Eye (tissue), 1 donor: Measurements from ENCODE around the gene CYYR1.

Experiments
- DNase-seq: peaks from one replicate; pipeline ENCODE4 v3.0.0-alpha.2; 2015

The CYYR1 gene

DNA sequence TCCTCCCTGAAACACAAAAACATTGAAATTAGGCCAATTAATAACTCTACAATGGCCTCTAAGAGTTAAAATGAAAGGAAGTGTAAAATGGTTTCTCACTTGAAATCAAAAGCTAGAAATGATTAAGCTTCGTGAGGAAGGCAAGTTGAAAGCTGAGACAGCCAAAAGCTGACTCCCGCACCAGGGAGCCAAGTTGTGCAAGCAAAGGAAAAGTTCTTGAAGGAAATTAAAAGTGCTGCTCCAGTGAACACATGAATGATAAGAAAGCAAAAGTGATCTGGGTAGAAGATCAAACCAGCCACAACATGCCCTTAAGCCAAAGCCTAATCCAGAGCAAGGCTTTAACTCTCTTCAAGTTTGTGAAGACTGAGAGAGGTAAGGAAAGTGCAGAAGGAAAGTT, 22.8 kb downstream of the CYYR1 start:
- DNase-seq = no peak

GRCh38 chr21:26546446-26547097, 26.5 kb downstream of the CYYR1 start:
- DNase-seq = no peak

DNA sequence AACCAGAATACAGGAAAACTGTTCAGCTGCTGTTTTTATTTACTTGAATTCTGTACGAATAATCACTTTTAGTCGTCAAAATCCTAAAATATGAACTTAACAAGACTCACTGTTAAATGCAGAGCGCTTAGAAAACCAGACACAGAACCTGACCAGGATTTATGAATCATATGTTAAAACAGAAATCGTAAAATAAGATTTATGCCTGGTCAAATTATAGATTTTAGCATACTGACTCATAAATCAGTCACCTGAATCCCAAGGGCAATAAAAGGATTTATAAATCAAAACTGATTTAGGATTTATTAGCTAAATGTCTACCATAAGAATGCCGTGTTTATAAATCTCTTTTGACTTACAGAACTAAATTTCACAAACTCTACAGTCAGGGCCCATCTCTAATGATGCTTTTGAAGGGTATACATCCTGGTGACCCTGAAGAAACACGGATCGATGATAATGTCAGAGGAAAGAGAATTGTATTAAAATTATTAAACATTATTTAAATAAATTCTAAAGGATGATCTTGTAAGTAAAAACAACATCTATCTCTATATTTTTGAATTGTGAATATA, 28.8 kb downstream of the CYYR1 start:
- no peak for DNase-seq

DNA sequence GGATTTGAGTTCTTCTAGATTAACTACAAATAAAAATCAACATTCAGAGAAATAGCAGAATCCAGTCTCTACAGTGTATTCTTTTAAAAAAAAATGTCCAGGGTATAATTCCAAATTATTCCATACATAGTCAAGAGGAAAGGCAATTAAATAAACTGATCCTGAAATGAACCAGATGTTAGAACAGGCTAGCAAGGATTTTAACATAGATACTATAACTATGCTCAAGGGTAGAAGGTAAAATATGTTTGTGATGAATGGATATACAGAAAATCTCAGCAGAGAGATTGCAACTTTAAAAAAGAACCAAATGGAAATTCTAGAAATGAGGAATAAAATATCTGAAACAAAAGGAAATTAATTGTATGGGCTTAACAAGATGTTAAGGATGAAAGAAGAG, 32.4 kb downstream of the CYYR1 start:
- no peak for DNase-seq

- DNase-seq = no peak
Observed at GRCh38 chr21:26539566-26539965, 33.5 kb downstream of the CYYR1 start.

- no peak for DNase-seq
Observed at GRCh38 chr21:26534517-26534916, 38.6 kb downstream of the CYYR1 start.

- DNase-seq = no peak
Observed at GRCh38 chr21:26532208-26532607, 40.9 kb downstream of the CYYR1 start.

DNA sequence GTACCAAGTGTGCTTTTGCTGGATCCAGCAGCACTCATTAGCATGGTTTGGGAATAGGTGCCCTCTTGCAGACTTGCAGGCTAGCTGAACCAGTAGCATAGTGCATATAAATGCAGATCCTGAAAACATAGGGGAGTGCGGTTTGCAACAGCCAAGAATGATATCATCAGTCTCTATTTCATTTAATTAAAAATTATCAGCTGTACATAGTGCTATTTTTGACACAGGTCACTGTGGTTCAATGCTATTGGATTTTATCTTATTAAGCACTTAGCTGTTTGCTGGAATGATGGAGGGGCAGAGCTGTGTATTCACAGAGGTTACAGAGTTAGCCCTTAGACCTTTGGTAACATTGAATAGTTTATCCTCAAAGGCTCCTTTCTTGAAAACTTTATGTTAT, 43.6 kb downstream of the CYYR1 start:
- DNase-seq = no peak

DNA sequence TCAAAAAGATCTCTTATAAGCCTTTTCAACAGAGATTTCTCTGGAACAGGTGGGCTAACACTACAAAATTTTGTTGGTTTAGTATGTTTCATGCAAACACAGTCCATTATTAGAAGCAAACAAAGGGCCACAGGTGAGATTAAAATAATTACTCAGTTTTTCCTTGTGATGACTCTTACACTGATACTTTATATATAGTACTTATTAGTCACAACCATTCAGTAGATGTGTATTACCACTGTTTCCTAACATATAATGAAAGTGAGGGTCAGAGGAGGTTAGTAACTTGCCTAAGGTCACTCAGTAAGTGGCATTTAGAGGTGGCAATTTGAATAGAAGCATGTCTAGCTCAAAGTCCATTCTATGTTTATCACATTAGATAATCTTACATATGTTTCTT, 44.2 kb downstream of the CYYR1 start:
- DNase-seq = no peak

- DNase-seq = no peak
Observed at GRCh38 chr21:26522704-26523103, 50.4 kb downstream of the CYYR1 start.

DNA sequence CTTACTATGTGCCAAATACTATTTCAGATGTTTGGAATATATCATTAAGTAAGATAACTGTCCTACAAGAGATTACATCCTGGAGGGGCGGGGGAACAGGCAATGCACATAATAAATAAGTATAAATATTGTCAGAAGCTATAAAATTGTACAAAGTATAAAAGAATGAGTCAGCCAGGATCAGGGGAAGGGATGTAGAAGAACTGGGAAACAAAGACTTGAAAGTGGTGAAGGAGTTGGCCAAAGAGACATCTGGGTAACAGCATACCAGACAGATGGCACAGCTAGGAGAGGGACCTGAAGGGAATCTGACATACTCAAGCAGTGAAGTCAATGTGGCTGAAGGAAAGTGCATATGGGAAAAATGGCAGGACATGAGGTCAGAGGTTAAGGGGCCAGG, 53.9 kb downstream of the CYYR1 start:
- DNase-seq = no peak

DNA sequence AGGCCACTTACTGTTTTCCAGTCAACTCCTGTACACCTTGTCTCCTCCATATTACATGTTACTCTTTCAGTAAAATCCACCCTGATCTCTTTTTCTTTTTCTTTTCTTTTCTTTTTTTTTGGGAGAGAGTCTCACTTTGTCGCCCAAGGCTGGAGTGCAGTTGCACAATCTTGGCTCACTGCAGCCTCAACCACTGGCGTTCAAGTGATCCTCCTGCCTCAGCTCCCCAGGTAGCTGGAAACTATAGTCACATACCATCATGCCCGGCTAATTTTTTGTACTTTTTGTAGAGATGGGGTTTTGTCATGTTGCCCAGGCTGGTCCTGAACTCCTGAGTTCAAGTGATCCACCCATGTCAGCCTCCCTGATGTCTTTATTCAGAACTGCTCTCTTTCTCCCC, 57.8 kb downstream of the CYYR1 start:
- no peak for DNase-seq

DNA sequence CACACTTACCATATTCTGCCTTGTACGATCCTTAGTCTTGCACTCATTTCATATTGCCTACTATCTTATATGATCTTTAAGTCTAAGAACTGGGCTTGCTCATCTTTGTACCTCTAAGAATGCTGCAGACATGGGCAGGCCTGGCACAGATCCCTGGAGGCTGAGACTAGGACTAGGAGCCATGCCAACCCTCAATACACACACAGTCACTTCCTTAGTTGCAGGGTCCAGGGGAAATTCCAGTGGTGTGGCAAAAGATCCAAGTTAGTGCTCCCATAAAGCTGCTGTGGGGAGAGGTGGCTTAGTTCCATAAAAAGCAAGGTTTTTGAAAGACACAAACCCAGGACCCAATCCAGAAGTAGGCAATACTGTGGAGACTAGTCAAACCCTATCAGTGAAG, 59.9 kb downstream of the CYYR1 start:
- no peak for DNase-seq

DNA sequence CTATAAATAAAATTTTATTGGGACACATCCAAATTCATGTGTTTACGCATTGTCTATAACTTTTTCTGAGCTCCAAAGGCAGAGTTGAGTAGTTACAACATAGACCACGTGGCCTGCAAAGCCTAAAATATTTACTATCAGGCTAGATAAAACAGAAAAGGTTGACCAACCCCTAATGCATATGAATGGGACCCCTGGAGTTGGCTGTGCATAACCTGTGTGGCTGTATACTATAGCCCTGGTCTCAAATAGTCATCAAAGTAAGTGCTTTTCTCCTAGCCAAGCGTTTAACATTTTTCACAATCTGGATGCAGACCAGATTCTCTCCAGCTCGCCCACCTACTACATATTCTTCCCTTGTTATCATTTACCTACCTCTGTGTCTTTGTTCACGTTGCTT, 60.4 kb downstream of the CYYR1 start:
- no peak for DNase-seq

DNA sequence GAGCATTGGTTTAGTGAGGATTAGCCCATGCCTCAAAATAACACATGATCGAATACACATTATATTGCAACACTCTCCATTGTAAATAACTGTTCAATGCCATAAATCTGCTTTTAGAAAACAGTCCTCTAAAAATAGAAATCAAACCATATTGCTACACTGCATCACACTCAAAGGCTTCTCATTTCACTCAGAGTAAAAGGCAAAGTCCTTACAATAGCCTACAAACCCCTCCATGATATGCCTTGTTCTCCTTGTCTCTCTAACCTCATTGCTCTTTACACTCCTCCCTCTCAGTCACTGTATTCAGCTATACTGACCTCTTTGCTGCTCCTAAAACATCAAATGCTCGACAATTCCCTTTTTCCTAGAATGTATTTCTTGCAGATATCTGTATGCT, 64.2 kb downstream of the CYYR1 start:
- DNase-seq = no peak

DNA sequence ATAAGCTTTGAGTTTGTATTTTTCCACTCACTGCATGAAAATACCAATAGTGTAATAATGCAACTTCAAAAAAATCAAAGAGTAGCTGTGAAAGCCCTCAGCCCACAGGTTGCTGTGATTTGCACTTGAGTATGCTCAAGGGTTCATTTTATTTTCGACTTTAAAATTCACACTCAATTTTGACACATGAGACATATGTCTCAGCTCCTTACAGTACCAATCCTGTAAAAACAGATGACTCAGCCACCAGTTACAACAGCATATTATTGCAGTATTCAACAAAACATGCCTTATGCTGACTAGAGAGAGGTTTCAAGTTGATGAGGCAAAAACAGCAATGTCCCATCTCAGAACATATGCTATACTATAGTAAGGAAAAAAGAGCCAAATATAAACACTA, 66.1 kb downstream of the CYYR1 start:
- no peak for DNase-seq

DNA sequence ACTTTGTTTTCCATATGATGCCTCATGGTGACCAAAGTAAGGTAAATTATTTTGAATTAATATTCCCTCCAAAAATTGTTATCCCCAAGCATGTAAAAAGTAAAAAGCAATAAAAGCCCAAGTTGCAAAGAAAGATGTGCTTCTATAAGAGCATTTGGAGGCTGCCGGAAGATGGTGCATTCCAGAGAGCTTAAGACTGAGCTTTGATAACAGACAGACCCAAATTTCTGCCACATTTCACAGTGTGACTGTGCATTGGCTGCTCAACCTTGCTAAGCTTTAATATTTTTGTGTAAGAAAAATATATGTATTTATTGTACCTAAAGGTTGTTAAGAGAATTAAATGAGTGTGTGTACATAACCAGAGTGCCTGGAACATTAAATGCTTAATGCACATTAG, 67.9 kb downstream of the CYYR1 start:
- peak; percentile 21 for DNase-seq

GRCh38 chr21:26503414-26503813, 69.7 kb downstream of the CYYR1 start:
- DNase-seq = peak; percentile 43

DNA sequence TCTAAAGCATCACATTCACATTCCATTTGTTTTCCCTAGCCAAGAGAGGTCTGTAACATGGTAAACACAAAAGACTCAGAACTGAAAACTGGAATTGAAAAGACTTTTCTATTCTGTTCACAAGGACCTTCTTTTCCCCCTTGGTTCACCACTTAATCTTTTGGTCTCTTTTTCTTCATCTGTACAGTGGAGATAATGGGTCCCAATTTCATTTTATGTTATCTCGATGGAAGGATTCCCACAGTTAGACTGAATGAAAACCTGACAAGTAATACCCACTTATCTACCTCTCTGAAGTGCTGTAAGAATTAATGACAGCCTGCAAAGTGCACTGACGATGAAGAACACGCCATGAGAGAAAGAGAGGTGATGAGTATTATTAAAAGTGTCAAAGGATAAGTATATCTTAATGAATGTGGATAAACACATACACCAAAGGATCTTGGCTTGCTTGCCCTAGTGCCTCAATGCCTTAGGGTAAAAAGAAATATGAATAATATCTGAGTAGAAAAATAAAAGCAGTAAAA, 71.5 kb downstream of the CYYR1 start:
- DNase-seq = no peak

DNA sequence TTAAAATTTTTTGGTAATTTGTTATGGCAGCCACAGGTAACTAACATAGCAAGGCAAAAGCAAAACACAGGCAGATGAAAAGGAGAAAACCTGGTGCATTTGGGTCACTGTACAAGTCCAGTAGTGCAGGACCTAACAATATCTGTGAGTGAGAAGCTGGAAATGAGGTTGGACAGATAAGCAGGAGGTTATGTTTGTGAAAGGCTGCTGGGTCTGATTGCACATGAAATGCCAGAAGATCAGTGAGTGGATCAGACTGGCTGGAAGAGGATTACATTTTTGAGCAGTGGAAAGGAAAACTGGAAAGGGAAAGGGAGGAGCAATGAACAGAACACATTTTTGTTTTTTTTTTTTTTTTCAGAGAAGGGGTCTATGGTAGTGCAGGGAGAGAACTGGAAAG, 73.6 kb downstream of the CYYR1 start:
- DNase-seq = no peak

DNA sequence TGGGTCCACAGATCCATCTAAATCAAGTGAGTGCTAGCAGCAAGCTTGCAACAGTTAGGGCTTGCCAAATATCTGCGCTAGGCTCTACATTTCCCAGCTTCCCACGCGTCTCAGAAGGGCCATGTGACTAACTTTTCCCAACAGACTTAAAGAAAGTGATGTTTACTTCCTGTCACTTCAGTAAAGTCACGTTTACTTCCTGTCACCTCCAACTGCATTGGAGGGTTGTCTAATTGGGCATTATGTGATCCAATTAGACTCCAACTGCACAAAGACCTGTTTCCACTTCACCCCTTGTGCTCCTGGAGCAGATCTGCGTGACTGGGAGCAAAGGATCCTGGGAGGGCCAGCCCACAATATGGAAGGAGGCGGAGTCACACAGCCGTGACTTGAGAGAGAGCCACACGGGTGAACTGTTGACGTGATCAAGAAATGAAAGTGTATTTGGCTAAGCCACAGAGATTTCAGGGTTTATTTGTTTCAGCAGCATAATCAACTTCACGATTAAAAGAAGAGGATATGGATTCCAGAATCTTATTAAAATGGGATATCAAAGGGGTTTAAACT, 77.7 kb downstream of the CYYR1 start:
- no peak for DNase-seq

GRCh38 chr21:26491663-26492062, 81.4 kb downstream of the CYYR1 start:
- DNase-seq = no peak

DNA sequence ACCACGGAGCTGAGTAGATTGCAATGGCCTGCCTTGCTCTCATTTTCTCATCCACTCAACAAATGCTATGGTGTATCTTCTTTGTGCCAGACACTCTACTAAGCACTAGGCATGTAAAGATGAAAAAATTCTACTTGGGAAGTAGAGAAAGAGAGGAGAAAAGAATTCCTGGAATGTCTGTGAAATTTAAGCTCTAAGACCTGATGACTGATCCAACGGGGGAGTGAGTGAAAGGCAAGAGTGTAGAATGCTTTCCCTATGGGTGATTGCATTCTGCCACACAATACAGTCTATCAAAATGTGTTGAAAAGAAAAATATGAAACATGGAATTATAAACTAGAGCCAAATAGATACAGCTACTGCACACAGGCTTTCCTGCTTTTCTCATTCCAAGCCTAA, 82.3 kb downstream of the CYYR1 start:
- peak; percentile 50 for DNase-seq

DNA sequence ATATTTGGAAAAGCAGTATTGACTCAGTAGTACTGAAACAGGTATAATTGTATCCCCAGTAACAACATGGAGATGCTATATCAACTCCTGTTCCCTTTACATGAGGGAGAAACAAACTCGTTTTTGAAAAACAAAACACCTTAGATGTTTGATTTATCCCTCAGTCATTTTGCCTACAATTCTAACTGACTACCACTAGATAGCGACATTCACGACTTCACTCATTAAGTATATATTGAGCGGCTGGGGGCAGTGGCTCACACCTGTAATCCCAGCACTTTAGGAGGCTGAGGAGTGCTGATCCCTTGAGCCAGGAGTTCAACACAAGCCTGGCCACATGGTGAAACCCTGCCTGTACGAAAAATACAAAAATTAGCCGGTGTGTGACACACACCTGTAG, 83.3 kb downstream of the CYYR1 start:
- DNase-seq = no peak

DNA sequence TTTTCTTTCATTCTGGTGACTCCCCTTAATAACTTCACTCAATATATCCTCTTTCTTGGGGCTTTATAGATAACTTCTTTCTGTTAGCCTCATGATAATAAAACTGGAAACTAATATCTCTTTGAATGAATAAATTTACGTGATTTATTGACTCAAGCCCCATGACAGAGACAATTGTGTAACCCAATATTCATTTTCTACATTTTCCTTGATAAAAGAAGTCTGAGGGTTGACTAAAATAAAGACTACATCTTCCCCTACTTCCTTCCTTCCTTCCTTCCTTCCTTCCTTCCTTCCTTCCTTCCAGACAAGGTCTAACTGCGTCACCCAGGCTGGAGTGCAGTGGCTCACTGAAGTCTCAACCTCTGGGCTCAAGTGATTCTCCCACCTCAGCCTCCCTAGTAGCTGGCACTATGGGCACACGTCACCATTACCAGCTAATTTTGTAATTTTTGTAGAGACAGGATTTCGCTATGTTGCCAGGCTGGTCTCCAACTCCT, 85.1 kb downstream of the CYYR1 start:
- DNase-seq = no peak
